B cell (primary cell): ENCODE results near the gene IL5RA. TPM values are rescaled to one million over a fixed set of nuclear protein-coding genes. Genes with fewer than 3 reads are reported as not detected.

Experiments
- ATAC-seq: fragments of 200-7000 bp; cut with Tn5 transposase; one replicate; pipeline ENCODE4 v1.10.0; 2021; ENCODE audit warnings: low read depth, mild to moderate bottlenecking, moderate number of reproducible peaks, moderate library complexity
- CTCF ChIA-PET: fragments of 350-600 bp; sonication (Branson Sonifier 250); formaldehyde crosslinking; loops from one replicate; lab custom pipeline; 2021; ENCODE audit warnings: antibody characterized with exemption, inconsistent platforms; lab: Charles Lee
- POLR2A ChIA-PET: fragments of 350-600 bp; sonication (Branson Sonifier 250); formaldehyde crosslinking; loops from one replicate; lab custom pipeline; 2021; ENCODE audit warnings: antibody characterized with exemption; lab: Charles Lee
- DNase-seq: peaks from one replicate; pipeline ENCODE4 v3.0.0; 2013
- H2AFZ ChIP-seq: 2 replicates; pipeline ENCODE4 v1.6.1; 2012; ENCODE audit warnings: mild to moderate bottlenecking, low read depth, low read length; ENCODE audit not compliant: insufficient read depth, poor library complexity, severe bottlenecking
- H3K27ac ChIP-seq, 2 donors: 1 replicate in 1 of 2; 2 replicates in 1 of 2; pipeline ENCODE4 v1.5.1; 2012 to 2013; ENCODE audit warnings: low read length in 2 of 2, mild to moderate bottlenecking in 2 of 2, moderate library complexity in 1 of 2
- H3K27me3 ChIP-seq, 4 experiments: fragments of 200-600 bp in 1 of 4; sonication (generic) in 1 of 4; replicated peaks in 1 of 4; 1 replicate in 2 of 4; 2 replicates in 2 of 4; pipeline versions ENCODE4 v1.6.1 to v1.7.0; 2013 to 2016; ENCODE audit warnings: low read length in 3 of 4, mild to moderate bottlenecking in 2 of 4, mixed read lengths in 1 of 4, moderate library complexity in 1 of 4; ENCODE audit not compliant: insufficient read depth in 4 of 4, control insufficient read depth in 3 of 4; ENCODE audit errors: control extremely low read depth in 1 of 4
- H3K36me3 ChIP-seq, 2 experiments: replicated peaks in 1 of 2; 1 replicate in 1 of 2; 2 replicates in 1 of 2; pipeline versions ENCODE4 v1.6.1 to v1.7.1; 2013; ENCODE audit warnings: low read length in 1 of 2; ENCODE audit not compliant: insufficient read depth in 2 of 2, control insufficient read depth in 1 of 2; ENCODE audit errors: control extremely low read depth in 1 of 2, extremely low read depth in 1 of 2
- H3K4me1 ChIP-seq, 2 donors: fragments of 200-600 bp in 1 of 2; sonication (generic) in 1 of 2; 1 replicate in 1 of 2; 2 replicates in 1 of 2; pipeline versions ENCODE4 v1.5.1 to v1.6.1; 2013 to 2017; ENCODE audit warnings: low read length in 2 of 2; ENCODE audit not compliant: control insufficient read depth in 2 of 2, insufficient read depth in 2 of 2
- H3K4me2 ChIP-seq: replicated peaks from 2 replicates; pipeline ENCODE3; 2012; ENCODE audit warnings: mild to moderate bottlenecking, low read depth, low read length; ENCODE audit not compliant: poor library complexity, severe bottlenecking
- H3K4me3 ChIP-seq, 5 experiments: fragments of 200-600 bp in 1 of 5; sonication (generic) in 1 of 5; 1 replicate in 3 of 5; 2 replicates in 2 of 5; pipeline versions ENCODE4 v1.5.1 to v1.7.0; 2011 to 2016; ENCODE audit warnings: low read length in 4 of 5, mild to moderate bottlenecking in 4 of 5, low read depth in 2 of 5, control low read depth in 1 of 5, moderate library complexity in 1 of 5; ENCODE audit not compliant: insufficient read depth in 1 of 5; ENCODE audit errors: control extremely low read depth in 1 of 5, extremely low read depth in 1 of 5
- H3K79me2 ChIP-seq: fragments of 200-600 bp; sonication (generic); one replicate; pipeline ENCODE4 v1.6.0; 2016; ENCODE audit warnings: low read length; ENCODE audit not compliant: control insufficient read depth, insufficient read depth
- H3K9ac ChIP-seq: fragments of 200-600 bp; sonication (generic); 2 replicates; pipeline ENCODE4 v1.6.1; 2017; ENCODE audit warnings: mild to moderate bottlenecking, low read length, moderate library complexity
- H3K9me3 ChIP-seq, 3 donors: one replicate each; pipeline versions ENCODE4 v1.6.1 to v1.7.1; 2013; ENCODE audit warnings: low read length in 2 of 3; ENCODE audit not compliant: control insufficient read depth in 2 of 3, insufficient read depth in 1 of 3; ENCODE audit errors: control extremely low read depth in 1 of 3
- H4K20me1 ChIP-seq: 2 replicates; pipeline ENCODE4 v1.6.0; 2012; ENCODE audit warnings: mild to moderate bottlenecking, low read length; ENCODE audit not compliant: insufficient read depth, control insufficient read depth, poor library complexity, severe bottlenecking
- H3K27ac Mint-ChIP-seq: one replicate; pipeline ENCODE4 v1.8.0; 2021; ENCODE audit warnings: mixed read lengths
- H3K27me3 Mint-ChIP-seq: one replicate; pipeline ENCODE4 v1.8.0; 2021; ENCODE audit warnings: mixed read lengths
- H3K4me1 Mint-ChIP-seq: one replicate; pipeline ENCODE4 v1.8.0; 2021; ENCODE audit warnings: mixed read lengths
- H3K4me3 Mint-ChIP-seq: one replicate; pipeline ENCODE4 v1.8.0; 2021; ENCODE audit warnings: mixed read lengths
- H3K9me3 Mint-ChIP-seq: one replicate; pipeline ENCODE4 v1.8.0; 2022; ENCODE audit warnings: mixed read lengths; ENCODE audit not compliant: insufficient read depth
- CTCF ChIP-seq: fragments of 200-600 bp; IDR thresholded peaks from one replicate; pipeline ENCODE4 v1.8.0; 2022; ENCODE audit warnings: antibody characterized with exemption, mild to moderate bottlenecking
- EZH2 ChIP-seq: IDR thresholded peaks from 2 replicates; pipeline ENCODE4 v1.6.1; 2012; ENCODE audit warnings: borderline replicate concordance, low read depth, mild to moderate bottlenecking, moderate library complexity, low read length; ENCODE audit not compliant: insufficient read depth, poor library complexity, severe bottlenecking
- WGBS: methylation state at CpG from one replicate; pipeline ENCODE4 v1.1.5; 2013; ENCODE audit warnings: missing lambda C conversion rate; ENCODE audit not compliant: insufficient coverage; 5-methylcytosine and 5-hydroxymethylcytosine counted together
- intact Hi-C: fragments of 100-400 bp; cut with micrococcal nuclease; formaldehyde crosslinking; loops from one replicate; pipeline ENCODE4 v1.10.0; 2022
- polyA plus RNA-seq: library from polyadenylated mRNA; depleted of rRNA; stranded (reverse); fragments of >200 nt; gene quantifications from 2 replicates; pipeline ENCODE4 v1.2.3, GENCODE V29; 2012
- total RNA-seq, 2 donors: library from RNA; stranded (reverse); fragments of 120-200 nt in 1 of 2; gene quantifications; 1 replicate in 1 of 2; 2 replicates in 1 of 2; pipeline versions ENCODE4 v1.2.3 to v1.2.4, GENCODE V29; 2013 to 2022

IL5RA gene
- total and polyA plus RNA-seq, 2 donors (not counting 1 experiment from before 2014, with no cell fraction given): 1.0 to 2.6 TPM

- Histone ChIP-seq H3K27me3 (no peaks in the 10 kb centered on the region), H3K4me1 (peaks cover 15 to 24% of the 10 kb centered on the region in 2 donors), H3K9ac (peak within 1 kb of the TSS; percentile 95), H3K4me2 (peak within 1 kb of the TSS; percentile 86), H3K79me2 (peaks cover 51% of the 10 kb centered on the region), H3K4me3 (peak within 1 kb of the TSS; percentile 72 to 97 (median 86)), H3K9me3 (peaks cover 0 to 4% (median 0%) of the 10 kb centered on the region in 3 donors), H4K20me1 (no peaks in the 10 kb centered on the region), H2AFZ (peak within 1 kb of the TSS; percentile 98), H3K36me3 (peaks cover 3 to 23% of the 10 kb centered on the region in 2 experiments), H3K27ac (peak within 1 kb of the TSS; percentile 89 to 97)
- CTCF ChIA-PET: interaction anchor here (1.4 kb wide), 1 partner anchor 46 kb away, joined by 3 read pairs; no protein-coding TSS in a partner anchor
- H3K4me3 Mint-ChIP-seq: peak within 1 kb of the TSS; percentile 97
- no peak for TF ChIP-seq EZH2
- TF ChIP-seq CTCF: no peak
- H3K27me3 Mint-ChIP-seq: no peaks in the 10 kb centered on the region
- H3K9me3 Mint-ChIP-seq: no peaks in the 10 kb centered on the region
- intact Hi-C loops: loop anchor here (1.0 to 5.0 kb wide), 4 partner anchors 16 to 1366 kb away; partner anchors contain the start of genes CRBN, IL5RA, ITPR1 and SETMAR
- WGBS: 1% methylated on average over 100 of the region's 100 CpGs
- POLR2A ChIA-PET: no interaction called here
- DNase-seq (peak; percentile 97), ATAC-seq (peak; percentile 97)
- peak within 1 kb of the TSS; percentile 97 for H3K27ac Mint-ChIP-seq
- peaks cover 30% of the 10 kb centered on the region for H3K4me1 Mint-ChIP-seq
Measured at GRCh38 chr3:3126477-3127431, 16.6 kb upstream of the IL5RA start, which contains the start of gene TRNT1. TSS of gene TRNT1 (plus strand) at chr3:3126940. CDS start at chr3:3129041, 2,101 bp downstream.
